Psoas muscle (tissue), 8 donors: ENCODE measurements around the gene SLC22A13. TPM values are rescaled to one million over a fixed set of nuclear protein-coding genes. Genes with fewer than 3 reads are reported as not detected.
"Not testable (repeated sequence)": the region's sequence is repeated elsewhere in the genome, so short reads cannot be mapped to it uniquely, and the experiment has no call there.

Experiments used
- ATAC-seq, 4 donors: fragments of 200-7000 bp; cut with Tn5 transposase; one replicate each; pipeline ENCODE4 v1.9.1; 2020; ENCODE audit warnings: moderate library complexity in 3 of 4, mild to moderate bottlenecking in 2 of 4
- DNase-seq, 2 donors: peaks; one replicate each; pipeline ENCODE4 v3.0.0-alpha.2; 2020
- H3K27ac ChIP-seq: fragments of 200-600 bp; one replicate; pipeline ENCODE4 v1.8.0; 2022
- H3K27me3 ChIP-seq, 3 donors: fragments of 200-600 bp in 1 of 3; one replicate each; pipeline versions ENCODE4 v1.6.1 to v1.8.0; 2013 to 2022; ENCODE audit warnings: low read length in 2 of 3, mild to moderate bottlenecking in 2 of 3, moderate library complexity in 1 of 3; ENCODE audit not compliant: insufficient read depth in 3 of 3
- H3K36me3 ChIP-seq, 2 donors: fragments of 200-600 bp in 1 of 2; one replicate each; pipeline versions ENCODE4 v1.6.1 to v1.8.0; 2013 to 2022; ENCODE audit warnings: low read depth in 1 of 2, mild to moderate bottlenecking in 1 of 2, moderate library complexity in 1 of 2; ENCODE audit not compliant: insufficient read depth in 1 of 2
- H3K4me1 ChIP-seq: fragments of 200-600 bp; one replicate; pipeline ENCODE4 v1.8.0; 2022
- H3K4me3 ChIP-seq: fragments of 200-600 bp; one replicate; pipeline ENCODE4 v1.8.0; 2022; ENCODE audit warnings: mild to moderate bottlenecking
- H3K9me3 ChIP-seq: fragments of 200-600 bp; one replicate; pipeline ENCODE4 v1.8.0; 2022
- WGBS, 3 donors: extraction: QIAGEN DNeasy Blood & Tissue Kit; methylation state at CpG; one replicate each; pipeline versions ENCODE4 v1.1.6 to v1.1.7; 2013; 5-methylcytosine and 5-hydroxymethylcytosine counted together
- intact Hi-C, 2 donors: fragments of 100-400 bp; cut with DNase I; formaldehyde crosslinking; loops; one replicate each; pipeline versions ENCODE4 v1.11.0 to v1.14.2; 2022
- polyA plus RNA-seq, 3 donors: library from polyadenylated mRNA; stranded (reverse); fragments of 200-250 nt; gene quantifications; one replicate each; pipeline ENCODE4 v1.2.3, GENCODE V29; 2013
- total RNA-seq, 4 donors: library from RNA; stranded (reverse); fragmentation: NEBNext Ultra II Directional in 2 of 4; extraction: Animal tissue kit (Norgen Biotek cat#: 25700) in 2 of 4; gene quantifications; one replicate each; pipeline versions ENCODE4 v1.2.1 to v1.2.4, GENCODE V29; 2021 to 2023
- TF ChIP-seq, protein P1 (sequence below): fragments of 200-600 bp; IDR thresholded peaks from one replicate; pipeline ENCODE4 v1.8.0; 2022; ENCODE audit warnings: antibody characterized with exemption
- donor health status: healthy with polysubstance abuse.
- donor health status: DM: no; HTN: no; CAD: no; lungs with moderate emphysema.
- donor health status: Bipolar disorder and iron deficiency.
- donor health status: healthy.
- donor health status: DM: yes; HTN: yes; CAD: no.
- donor health status: DM: no; HTN: no; CAD: no.
- donor health status: DM: no; HTN: no; CAD: no.
- donor health status: DM: yes; HTN: yes; CAD: no.

SLC22A13 gene
- total and polyA plus RNA-seq, 7 donors: 0.11 to 0.64 (median 0.29) TPM

DNA sequence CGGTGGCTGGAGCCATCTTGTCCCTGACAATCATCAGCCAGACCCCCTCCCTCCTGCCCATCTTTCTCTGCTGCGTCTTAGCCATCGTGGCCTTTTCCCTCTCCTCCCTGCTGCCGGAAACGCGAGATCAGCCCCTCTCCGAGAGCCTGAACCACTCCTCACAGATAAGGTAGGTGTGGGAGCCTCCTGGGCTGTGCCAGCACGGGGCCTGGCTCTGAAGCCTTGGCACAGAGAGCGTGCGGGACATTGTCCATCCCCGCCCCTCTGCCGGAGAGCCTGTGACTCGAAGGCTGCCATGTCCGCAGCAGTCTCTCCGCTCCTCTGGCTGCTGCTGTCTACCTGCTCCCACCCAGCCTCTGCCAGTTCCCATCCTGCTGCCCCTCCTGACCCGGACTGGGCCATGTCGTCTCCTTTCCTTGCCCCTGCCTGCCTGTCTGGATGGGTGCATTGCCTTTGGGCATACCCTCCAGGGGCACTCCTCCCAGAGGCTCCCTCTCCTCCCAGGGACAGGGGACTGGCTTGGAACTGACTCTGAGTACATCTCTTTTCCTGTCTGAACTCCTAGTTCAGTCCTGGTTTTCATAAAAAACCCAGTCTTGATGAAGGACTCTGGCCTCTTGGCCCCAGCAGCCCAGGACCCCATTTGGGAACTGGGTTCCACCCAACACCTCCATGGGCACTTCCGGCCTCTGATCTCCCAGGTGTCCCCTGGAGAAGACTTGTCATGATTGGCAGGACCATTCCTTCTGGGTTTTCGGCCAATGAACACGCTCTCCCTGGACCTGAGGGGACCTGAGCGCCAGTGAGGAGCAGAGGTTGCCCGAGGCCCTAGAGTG is 51.0 kb downstream of the SLC22A13 start:
- H3K36me3 ChIP-seq: no peaks in the 10 kb centered on the region
- H3K27me3 ChIP-seq: no peaks in the 10 kb centered on the region
- intact Hi-C loops: no loop called here
- DNase-seq (no peak), ATAC-seq (no peak)
- no peaks in the 10 kb centered on the region for H3K4me1 ChIP-seq
- TF ChIP-seq, protein P1, sequence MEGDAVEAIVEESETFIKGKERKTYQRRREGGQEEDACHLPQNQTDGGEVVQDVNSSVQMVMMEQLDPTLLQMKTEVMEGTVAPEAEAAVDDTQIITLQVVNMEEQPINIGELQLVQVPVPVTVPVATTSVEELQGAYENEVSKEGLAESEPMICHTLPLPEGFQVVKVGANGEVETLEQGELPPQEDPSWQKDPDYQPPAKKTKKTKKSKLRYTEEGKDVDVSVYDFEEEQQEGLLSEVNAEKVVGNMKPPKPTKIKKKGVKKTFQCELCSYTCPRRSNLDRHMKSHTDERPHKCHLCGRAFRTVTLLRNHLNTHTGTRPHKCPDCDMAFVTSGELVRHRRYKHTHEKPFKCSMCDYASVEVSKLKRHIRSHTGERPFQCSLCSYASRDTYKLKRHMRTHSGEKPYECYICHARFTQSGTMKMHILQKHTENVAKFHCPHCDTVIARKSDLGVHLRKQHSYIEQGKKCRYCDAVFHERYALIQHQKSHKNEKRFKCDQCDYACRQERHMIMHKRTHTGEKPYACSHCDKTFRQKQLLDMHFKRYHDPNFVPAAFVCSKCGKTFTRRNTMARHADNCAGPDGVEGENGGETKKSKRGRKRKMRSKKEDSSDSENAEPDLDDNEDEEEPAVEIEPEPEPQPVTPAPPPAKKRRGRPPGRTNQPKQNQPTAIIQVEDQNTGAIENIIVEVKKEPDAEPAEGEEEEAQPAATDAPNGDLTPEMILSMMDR: no peak
- no peaks in the 10 kb centered on the region for H3K9me3 ChIP-seq
- WGBS, 3 donors: 85 to 90% (median 87%) methylated on average over 22 of the region's 22 CpGs
- no peak overlapping the region for H3K4me3 ChIP-seq
- H3K27ac ChIP-seq: no peak overlapping the region

DNA sequence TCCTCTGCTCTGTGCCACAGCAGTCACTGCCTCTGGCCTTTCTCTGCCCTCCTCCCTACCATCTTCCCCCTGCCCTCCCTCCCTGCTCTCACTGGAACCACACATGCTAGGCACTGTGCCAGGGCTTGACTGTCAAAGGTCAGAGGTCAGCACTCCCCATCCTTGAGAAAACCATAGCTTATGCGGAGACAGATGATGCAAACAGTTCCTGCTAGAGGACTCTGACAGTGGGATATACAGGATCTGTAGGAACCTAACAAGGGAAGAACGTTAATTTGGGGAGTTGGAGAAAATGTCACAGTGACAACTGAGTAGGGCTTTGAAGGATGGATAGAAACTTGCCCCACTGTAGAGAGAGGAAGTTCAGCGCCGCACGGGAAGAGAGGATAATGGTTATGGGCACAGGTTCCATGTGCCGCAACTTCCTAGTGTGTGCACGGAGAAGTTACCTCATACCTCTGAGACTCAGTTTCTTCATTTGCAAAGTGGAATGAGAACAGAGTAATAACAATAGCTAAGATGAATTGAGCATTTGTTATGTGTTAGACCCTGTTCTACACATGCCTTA is 51.7 kb downstream of the SLC22A13 start:
- TF ChIP-seq, protein P1: no peak
- no peak overlapping the region for H3K27ac ChIP-seq
- H3K9me3 ChIP-seq: no peaks in the 10 kb centered on the region
- intact Hi-C loops: no loop called here
- no peak overlapping the region for H3K4me3 ChIP-seq
- no peak for ATAC-seq
- H3K4me1 ChIP-seq: no peaks in the 10 kb centered on the region
- H3K27me3 ChIP-seq: no peaks in the 10 kb centered on the region
- DNase-seq: no peak
- H3K36me3 ChIP-seq: no peaks in the 10 kb centered on the region
- WGBS, 3 donors: 84 to 88% (median 87%) methylated on average over 7 of the region's 7 CpGs

DNA sequence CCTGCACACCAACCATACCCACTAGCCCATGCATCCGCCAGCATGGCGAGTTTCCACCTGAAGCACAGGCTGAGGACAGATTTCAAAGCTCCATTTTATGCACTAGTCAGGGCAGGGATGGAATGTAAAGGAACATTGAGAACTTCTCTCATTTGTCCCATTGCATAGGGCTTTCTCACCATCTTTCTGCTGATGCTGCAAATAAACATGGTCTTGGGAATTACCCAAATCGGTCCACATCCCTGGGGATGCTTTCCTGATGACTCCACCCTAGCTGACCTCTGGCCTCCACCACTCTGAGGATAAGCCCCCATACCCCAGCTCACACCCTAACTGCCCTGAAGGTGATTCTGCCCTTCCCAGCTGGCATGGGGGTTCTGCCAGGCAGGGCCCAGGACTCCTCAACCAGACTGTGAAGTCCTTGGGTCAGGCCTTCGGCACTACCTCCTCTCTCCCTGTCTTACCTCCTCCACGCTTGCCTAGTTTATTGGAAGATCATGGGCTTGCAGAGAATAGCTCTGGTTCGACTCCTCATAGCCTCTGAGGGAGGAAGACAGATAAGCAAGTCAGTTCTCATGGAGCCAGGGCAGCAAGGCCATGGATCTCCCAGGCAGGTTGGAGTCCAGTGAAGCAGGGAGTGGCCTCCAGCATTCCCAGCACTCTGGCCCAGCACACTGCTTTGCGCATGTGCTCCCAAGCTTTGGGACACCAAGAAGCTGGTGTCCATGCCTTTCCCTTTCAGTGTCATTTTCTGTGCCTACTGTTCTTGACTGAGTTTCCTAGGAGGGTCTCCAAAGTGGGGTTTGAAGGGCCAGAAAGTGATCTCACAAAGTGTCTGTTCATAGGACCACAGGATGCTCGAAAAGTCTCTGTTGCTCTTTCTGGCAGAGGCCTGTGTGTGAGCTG is 53.4 kb downstream of the SLC22A13 start:
- no peak for DNase-seq
- WGBS, 3 donors: 90 to 93% (median 91%) methylated on average over 8 of the region's 8 CpGs
- TF ChIP-seq, protein P1: no peak
- intact Hi-C loops: no loop called here
- no peak overlapping the region for H3K27ac ChIP-seq
- H3K9me3 ChIP-seq: no peaks in the 10 kb centered on the region
- no peaks in the 10 kb centered on the region for H3K27me3 ChIP-seq
- no peak overlapping the region for H3K4me3 ChIP-seq
- no peaks in the 10 kb centered on the region for H3K4me1 ChIP-seq
- ATAC-seq: no peak
- H3K36me3 ChIP-seq: no peaks in the 10 kb centered on the region

DNA sequence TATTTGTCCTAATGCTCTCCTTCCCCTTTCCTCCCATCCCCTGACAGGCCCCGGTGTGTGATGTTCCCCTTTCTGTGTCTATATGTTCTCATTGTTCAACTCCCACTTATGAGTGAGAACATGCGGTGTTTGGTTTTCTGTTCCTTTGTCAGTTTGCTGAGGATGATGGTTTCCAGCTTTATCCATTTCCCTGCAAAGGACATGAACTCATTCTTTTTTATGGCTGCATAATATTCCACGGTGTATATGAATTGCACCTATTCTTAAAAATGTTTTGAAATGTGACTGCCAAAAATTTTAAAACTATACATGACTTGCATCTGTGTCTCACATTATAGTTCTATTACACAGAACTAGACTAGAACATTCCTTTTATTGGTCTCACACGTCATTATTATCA is 55.0 kb downstream of the SLC22A13 start:
- H3K9me3 ChIP-seq, H3K27me3 ChIP-seq, H3K4me1 ChIP-seq, H3K36me3 ChIP-seq, H3K27ac ChIP-seq, ATAC-seq, DNase-seq, H3K4me3 ChIP-seq, intact Hi-C loops: not testable (repeated sequence)
- 90 to 94% (median 92%) methylated on average over 4 of the region's 4 CpGs for WGBS, 3 donors

DNA sequence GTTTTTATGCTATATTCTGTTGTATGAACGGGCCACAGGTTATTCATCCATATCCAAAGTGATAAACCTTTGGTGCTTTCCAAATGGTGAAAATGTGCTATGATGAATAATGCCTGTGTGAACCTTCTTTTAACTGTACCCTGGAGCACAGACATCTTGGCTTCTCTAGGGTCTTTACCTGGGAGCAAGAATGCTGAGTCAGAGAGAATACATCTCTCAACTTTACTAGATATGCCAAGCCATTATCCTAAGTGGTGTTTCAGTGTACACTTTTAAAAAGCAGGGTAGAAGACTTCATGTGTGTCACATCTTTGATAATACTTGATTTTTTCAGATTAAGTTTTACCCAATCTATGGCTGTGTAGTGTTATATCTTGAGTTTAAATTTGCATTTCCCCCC is 57.4 kb downstream of the SLC22A13 start:
- Histone ChIP-seq H3K27me3 (no peaks in the 10 kb centered on the region), H3K4me3 (no peak overlapping the region), H3K9me3 (no peaks in the 10 kb centered on the region), H3K27ac (no peak overlapping the region), H3K36me3 (no peaks in the 10 kb centered on the region), H3K4me1 (no peaks in the 10 kb centered on the region)
- intact Hi-C loops: no loop called here
- DNase-seq: no peak
- 80 to 93% (median 81%) methylated on average over 1 of the region's 1 CpG for WGBS, 3 donors
- TF ChIP-seq, protein P1: no peak
- ATAC-seq: no peak
